GM21619 (cell line): ENCODE results near the gene YBEY.
A peak's percentile ranks its signal among the peaks of the same experiment; 100 is the strongest.
"Not testable (repeated sequence)": the region's sequence is repeated elsewhere in the genome, so short reads cannot be mapped to it uniquely, and the experiment has no call there.

Source experiments
- ATAC-seq: cut with Tn5 transposase; IDR thresholded peaks from one replicate; pipeline ENCODE4 v1.9.1; 2021; ENCODE audit not compliant: unreplicated experiment

Gene YBEY

DNA sequence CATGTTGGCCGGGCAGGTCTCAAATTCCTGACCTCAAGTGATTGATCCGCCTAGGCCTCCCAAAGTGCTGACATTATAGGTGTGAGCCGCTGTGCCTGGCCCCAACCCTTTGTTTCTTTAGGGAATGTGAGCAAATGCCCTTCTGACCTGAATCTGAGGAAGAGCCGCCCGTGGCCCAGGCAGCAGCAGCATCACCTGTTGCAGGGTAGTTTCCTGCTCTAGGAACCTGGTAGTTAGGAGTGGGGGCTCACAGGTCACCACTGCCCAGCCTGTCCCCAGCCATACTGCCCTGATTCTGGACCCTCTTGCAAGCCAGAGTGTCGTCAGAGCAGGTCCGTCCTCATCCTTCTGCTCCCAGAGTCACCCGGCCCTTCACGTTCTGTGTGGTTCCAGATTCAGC, 13.0 kb downstream of the YBEY start:
- ATAC-seq, result no peak

DNA sequence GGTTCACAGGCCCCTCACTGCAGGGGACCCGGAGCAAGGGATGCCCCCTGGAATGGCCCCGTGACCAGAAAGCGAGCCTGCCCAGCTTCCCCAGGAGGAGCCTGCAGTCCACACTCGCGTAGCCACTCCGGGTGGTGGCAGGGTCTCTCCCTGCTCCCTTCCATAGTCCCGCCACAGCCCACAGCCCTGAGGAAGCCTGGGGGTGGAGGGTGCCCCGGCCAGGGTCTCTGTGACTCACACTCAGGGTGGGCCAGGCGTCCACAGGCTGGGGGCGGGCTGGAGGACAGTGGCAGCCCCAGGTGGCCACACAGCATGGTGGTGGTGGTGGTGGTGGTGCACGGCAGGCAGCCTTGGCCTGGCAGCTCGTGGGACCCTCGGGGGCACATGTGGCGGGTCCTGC, 15.6 kb downstream of the YBEY start:
- no peak for ATAC-seq

DNA sequence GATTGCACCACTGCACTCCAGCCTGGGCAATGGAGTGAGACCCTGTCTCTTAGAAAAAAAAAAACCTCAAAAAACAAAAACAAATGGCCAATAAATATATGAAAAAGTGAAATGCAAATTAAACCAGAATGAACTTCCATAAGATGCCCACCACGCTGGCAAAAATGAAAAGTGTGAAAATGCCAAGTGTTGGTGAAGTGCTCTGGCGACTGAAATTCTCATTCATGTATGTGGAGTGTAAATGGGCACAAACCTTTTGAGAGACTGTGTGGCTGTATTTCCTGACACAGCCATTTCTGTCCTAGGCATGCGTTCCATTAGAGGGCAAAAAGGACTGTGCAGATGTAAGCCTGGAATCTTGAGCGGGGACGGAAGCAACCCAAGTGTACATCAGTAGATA, 18.3 kb downstream of the YBEY start:
- no peak for ATAC-seq

DNA sequence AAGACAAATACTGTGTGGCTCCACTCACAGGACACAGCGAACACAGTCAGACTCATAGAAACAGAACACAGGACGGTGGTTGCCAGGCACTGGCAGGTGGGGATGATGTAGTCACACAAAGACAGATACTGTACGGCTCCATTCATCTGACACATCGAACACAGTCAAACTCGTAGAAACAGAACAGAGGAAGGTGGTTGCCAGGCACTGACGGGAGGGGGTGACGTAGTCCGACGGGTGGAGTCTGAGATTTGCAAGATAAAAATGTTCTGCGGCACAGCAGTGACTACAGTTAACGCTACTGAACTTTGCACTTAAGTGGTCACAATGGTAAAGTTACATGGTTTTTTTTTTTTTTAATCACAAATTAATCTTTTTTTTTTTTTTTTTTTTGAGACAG, 18.8 kb downstream of the YBEY start:
- no peak for ATAC-seq

DNA sequence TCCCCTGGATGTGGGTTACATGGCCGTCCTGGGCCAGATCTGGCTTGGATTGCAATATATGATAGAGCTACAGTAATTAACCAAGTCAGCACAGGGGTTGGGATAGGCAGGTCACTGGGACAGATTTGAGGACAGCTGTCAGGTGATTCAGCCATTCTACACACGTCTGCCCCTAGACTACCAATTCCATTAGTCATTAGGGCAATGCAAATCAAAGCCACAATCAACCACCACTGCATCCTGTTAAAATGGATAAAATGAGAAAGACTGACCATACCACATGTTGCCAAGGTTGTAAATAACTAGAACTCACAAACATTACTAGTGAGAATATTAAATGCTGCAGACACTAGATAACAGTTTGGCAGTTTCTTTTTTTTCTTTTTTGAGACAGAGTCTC, 21.5 kb downstream of the YBEY start:
- ATAC-seq, result no peak

DNA sequence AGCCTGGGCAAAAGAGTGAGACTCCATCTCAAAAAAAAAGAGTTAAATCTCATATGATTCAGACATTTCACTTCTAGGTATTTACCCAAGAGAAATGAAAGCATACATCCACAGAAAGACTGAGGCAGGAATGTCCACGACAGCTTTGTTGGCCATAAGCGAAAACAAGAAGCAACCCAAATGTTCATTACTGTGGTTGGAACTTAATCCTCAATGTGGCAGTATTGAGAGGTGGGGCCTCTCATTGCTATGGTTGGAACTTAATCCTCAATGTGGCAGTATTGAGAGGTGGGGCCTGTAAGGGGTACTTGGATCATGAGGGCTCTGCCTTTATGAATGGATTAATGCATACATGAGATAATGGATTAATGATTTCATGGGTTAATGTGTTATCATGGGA, 22.3 kb downstream of the YBEY start:
- ATAC-seq, result no peak

DNA sequence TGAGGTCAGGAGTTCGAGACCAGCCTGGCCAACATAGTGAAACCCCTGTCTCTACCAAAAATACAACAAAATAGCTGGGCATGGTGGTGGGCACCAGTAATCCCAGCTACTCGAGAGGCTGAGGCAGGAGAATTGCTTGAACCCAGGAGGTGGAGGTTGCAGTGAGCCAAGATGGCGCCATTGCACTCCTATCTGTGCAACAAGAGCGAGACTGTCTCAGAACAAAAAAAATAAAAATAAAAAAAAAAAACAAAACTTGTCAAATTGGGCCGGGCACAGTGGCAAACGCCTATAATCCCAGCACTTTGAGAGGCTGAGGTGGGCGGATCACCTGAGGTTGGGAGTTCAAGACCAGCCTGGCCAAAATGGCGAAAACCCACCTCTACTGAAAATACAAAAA, 24.1 kb downstream of the YBEY start:
- not testable (repeated sequence) for ATAC-seq

DNA sequence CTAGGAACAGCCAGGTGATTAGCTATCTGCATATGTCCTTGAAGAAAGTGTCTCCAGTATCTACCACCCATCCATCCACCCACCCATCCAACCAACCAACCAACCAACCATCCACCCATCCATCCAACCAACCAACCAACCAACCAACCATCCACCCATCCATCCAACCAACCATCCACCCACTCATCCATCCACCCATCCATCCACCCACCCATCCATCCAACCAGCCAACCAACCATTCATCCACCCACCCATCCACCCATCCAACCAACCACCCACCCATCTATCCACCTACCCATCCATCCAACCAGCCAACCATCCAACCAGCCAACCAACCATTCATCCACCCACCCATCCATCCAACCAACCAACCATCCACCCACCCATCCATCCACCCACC, 25.4 kb downstream of the YBEY start:
- ATAC-seq, result no peak

DNA sequence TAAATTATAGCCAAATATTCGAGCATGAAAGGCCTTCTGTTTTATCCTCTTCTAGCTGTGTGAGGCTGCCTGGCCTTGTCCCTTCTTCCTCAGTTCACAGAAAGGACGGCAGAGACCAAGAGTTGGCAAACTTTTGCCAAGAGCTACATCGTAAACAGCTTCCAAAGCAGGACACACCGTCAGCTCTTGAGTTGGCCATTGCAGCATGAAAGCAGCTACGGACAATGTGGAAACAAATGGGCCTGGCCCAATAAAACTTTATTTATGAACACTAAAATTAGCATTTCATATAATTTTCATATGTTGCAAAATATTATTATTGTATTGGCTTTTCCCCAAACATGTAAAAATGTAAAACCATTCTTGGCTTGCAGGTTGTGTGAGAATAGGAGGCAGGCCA, 26.8 kb downstream of the YBEY start:
- ATAC-seq, result no peak

DNA sequence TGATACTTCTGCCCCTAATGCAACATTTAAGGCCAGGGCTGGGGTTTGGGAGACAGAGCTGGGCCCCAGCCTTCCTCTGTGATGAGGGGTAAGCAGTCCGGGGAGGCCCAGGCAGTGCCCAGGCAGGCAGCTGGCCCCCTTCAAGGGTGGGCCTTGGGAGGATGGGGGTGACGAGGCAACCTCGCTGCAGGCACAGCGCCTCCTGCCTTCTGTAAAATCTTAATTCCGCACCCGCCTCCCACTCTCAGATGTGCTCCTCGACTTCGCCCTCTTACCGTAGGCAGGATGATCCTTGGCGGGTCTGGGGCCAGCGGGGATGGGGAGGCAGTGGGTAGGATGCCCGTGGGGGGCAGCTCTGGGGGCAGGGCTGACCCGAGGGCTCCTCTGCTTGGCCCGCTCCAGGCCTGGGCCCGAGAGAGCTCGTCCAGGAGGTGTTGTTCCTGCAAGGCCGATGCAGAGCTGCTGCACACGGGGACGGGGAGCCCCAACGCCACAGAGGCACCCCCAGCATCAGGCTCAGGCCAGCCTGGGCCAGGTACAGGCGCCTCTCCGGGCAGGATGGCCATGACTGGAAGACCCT, 28.4 kb downstream of the YBEY start:
- no peak for ATAC-seq

DNA sequence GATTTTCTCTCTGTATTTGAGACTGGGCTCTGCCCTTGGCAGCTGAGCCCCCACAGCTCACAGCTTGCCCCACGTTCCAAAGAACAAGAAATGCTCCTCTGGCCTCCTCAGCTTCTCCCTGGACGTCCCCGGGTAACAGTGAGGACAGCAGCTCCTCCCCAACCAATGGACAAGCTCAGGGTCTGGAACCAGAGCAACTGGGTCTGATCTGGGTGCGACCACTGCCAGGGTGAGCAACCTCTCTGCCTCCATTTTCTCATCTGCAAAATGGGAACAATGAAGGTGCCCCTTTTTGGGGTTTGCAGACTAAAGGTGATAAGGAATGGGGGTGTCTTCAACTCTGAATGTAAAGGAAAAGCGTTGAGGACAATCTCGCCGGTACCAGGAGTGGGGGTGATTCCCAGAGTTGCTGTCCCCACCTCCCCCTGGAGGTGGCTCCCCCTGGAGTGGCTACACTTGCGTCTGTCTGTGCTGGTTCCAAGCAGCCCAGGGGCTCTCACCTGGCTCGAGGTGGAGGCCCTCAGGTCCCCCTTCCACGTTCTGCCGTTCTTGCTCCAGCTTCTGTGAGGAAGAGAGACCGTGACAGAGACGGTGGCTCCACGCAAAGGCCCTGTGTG, 30.7 kb downstream of the YBEY start:
- ATAC-seq, result no peak

DNA sequence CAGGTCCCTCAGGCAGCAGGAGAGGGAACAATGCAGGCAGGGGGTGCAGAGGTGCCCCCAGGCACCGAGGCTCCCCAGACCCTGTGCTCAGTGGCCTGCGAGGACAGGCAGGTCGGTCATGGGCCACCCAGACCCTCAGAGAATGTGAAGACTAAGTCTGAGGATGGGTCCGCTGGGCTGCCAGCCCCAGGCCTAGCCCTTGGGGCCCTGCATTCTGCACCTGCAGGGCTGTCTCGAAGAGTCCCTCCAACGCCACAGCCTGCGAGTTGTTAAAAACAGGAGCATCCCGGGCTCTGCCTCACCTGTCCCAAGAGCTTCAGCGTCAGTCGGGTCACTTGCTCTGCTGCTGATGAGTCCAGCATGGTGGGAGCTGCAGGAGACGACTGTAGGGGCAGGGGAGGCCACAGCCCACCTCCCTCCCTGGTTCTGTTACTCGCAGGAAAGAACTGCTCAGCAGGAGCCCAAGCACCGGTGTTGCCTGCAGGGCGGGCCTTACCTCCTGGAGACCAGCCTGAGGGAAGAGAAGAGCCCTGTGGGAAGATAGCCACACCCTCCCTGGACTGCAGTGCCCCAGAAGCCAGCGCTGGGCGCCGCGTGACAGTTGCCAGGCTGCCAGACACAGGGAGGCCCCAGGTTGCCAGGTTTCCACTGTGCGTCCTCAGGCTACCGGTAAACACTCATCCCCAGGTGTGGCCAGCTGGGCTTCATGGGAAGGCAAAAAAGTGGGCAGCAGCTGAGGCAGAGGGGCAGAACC, 31.7 kb downstream of the YBEY start:
- no peak for ATAC-seq

DNA sequence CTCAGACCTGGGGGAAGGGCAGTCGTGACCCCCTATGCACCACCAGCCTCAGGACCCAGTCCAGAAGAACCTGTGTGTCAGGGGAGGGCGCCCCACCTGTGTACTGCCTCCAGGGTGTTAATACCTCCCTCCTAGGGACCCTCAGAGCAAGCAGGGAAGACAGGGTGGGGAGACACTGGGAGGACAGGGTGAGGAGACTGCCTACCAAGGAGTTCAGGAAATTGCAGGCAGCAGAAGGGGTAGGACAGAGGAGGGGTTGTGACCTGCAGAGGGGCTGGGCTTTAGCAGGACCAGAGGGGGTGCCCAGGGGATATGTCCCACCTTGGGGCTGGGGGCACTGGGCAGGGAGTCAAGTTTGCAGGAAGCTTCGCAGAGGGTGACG, 32.3 kb downstream of the YBEY start:
- ATAC-seq, result no peak

DNA sequence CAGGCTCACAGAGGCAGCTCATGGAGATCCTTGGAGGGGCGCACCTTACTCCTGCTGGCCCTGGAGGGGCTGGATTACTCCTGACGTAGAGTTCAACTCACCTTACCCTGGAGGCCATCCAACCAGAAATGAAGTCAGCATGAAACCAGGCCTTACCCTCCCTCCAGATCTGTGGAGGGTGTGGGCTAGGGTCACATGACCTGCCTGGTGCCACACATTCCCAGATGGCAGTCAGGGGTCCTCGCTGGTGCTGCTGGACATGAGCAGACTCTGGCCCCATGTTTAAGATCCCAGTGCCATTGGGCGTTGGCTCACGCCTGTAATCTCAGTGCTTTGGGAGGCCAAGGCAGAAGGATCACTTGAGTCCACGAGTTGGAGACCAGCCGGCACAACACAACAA, 33.0 kb downstream of the YBEY start:
- ATAC-seq, result no peak

DNA sequence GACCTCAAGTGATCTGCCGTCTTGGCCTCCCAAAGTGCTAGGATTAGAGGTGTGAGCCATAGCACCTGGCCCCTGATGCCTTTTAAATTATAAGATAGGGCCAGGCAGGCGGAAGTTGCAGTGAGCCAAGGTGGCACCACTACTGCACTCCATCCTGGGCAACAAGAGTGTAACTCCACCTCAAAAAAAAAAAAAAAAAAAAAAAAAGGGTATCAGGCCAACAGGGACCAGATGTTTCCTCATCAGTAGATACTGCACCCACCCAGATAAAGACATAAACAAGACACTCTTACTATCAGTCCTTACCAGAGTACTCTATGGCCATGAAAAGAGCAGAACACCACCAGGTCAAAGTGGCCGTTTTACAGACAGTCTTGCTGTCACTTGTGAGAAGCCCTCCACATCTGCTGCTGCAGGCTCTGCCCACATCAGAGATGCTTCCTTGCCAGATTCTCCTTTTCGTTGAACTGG, 34.2 kb downstream of the YBEY start:
- ATAC-seq, result no peak

DNA sequence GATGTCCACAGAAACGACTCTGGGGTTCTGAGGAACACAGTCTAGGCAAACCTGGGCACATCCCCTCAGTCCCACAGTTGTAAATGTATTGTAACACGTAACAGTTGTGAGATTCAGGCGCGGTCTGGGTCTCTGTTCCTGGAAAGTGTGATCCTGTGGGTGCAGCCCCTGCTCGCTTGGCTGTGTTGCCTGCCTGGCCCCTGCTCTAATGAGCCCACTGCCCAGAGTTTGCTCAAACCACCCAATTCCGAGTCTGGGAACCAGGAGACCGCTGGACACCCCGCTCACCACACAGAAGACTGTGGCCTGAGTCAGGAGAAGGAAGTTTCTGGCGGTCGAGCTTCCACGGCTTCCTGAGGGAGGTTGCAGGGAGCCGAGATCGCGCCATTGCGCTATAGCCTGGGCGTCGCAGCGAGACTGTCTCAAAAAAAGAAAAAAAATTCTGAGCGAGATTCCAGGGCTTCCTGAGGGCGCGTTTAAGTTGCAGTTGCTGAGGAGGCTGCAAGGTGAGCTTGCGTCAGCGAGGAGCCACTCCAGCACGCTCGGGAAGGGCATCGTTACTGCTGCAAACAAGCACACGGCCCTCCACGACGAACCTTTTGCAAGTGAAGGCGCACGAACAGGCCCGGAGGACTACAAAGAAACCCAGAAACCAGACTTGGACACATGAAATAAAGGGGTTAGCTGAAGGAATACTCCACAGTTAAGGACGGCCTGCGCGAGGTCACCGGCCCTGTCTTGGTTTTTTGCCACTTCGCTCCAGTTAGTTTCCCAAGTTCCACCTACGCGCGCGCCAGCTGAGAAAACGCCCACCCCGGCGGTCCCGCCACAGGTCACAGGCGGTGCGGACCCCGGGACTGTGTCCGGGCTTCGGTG, 36.4 kb downstream of the YBEY start:
- ATAC-seq, result no peak

DNA sequence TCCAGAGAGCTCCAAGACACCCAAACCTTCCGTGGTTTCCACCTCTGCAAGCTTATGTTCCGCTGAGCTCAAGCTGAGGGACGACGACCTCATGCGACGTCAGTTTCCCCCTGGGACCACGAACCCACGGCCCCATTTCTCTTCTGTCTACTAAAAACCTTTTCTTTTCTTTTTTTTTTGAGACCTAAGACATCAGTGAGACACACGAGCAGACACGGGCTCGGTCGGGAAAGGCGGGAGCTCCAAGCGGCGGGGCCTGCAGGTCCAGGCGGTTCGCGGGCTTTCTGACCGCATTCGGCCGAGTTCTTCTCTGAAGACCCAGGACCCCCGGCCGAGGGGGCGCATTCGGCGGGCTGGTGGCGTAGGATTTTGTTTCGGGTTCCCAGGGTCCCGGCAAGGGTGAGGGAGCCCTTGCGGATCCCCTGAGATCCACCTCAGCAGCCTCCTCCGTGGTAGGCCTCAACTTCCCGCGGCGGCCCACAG, 37.1 kb downstream of the YBEY start:
- peak; percentile 6 for ATAC-seq

DNA sequence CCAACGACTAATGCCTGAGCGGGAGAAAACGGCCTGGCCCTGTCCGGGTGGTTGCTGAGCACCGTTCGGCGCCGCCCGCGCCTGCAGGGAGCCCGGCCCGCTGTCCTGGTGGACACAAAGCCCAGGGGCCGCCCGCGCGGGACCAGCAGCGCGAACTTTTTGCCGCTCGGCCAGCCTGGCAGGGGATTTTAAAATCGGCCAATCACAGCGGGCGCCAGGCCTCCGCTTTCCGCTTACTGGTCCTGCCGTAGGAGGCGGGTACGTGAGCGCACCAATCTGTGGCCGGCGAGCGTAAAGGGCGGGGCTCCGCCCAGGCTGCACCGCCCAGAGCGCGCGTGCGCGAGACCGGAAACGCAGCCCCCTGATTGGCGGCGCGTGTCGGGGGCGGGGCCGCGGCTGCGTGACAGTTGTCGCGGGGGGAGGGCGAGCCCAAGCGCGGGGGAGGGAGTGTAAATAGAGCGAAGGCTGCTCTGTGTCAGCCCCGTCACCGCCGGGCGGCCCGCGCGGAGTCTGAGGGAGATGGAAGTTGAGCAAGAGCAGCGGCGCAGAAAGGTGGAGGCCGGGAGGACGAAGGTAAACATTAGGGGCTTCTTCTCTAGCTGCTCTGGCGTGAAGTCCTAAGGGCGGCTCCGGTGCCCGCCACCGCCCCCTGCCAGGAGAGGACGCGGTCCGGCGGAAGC, 37.7 kb downstream of the YBEY start, which contains the start of the genes C21orf58 and PCNT:
C21orf58 (minus strand) TSS at position 161 of the 680 bp plus-strand sequence. CDS start 1,132 bp downstream, outside the sequence.
PCNT (plus strand) TSS at position 447 of the 680 bp plus-strand sequence; CDS start at position 520, 73 bp downstream.
- ATAC-seq, result peak; percentile 78

DNA sequence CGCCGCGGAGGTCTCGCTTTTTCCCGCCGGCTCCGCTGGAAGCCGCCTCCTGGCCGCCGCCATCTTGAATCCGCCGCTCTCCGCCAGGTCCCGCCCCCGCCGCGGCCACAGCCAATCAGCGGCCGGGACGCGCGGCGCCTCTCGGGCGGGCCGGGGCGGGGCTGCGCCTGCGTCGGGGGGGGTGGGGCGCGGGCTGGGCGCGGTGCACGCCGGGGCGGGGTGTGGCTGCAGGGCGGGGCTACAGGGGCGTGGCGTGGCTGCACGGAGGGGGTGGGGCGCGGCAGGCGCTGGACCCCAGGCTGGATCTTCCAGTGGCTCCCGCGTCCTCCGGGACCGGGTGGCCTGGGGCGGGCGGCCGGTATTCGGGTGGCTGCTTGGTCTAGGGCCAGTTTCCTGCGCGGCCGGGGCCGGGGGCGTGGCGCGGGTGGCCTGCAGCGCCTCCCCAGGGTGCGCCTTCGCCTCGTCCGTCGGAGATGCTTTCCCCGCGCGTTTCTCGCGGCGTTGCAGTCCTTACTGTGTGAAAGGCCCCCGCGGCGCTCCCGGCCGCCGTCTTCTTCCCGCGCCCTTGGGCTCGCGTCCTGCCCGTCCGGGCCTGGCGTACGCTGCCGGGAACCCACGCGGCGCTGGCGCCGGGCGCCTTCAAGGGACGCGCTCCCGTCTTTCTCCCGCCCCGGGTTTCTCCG, 38.4 kb downstream of the YBEY start:
- ATAC-seq, result peak; percentile 47
